CD14-positive monocyte (primary cell): ENCODE data around the gene FIGN. TPM values are rescaled to one million over a fixed set of nuclear protein-coding genes. Genes with fewer than 3 reads are reported as not detected.

Experiments used
- DNase-seq, 3 donors: peaks; one replicate each; pipeline ENCODE4 v3.0.0-alpha.2; 2011 to 2022
- H2AFZ ChIP-seq: 2 replicates; pipeline ENCODE4 v1.6.0; 2012; ENCODE audit warnings: mild to moderate bottlenecking, low read depth, low read length, inconsistent platforms; ENCODE audit not compliant: insufficient read depth, poor library complexity, severe bottlenecking
- H3K27ac ChIP-seq, 2 donors: 1 replicate in 1 of 2; 2 replicates in 1 of 2; pipeline ENCODE4 v1.5.1; 2012 to 2013; ENCODE audit warnings: low read length in 2 of 2, control low read depth in 1 of 2, inconsistent platforms in 1 of 2, low read depth in 1 of 2, mild to moderate bottlenecking in 1 of 2
- H3K27me3 ChIP-seq, 2 donors: one replicate each; pipeline versions ENCODE4 v1.6.0 to v1.6.1; 2011 to 2013; ENCODE audit warnings: low read length in 2 of 2; ENCODE audit not compliant: control insufficient read depth in 2 of 2, insufficient read depth in 2 of 2
- H3K36me3 ChIP-seq, 2 donors: replicated peaks in 1 of 2; 1 replicate in 1 of 2; 2 replicates in 1 of 2; pipeline versions ENCODE4 v1.5.1 to v1.6.1; 2012 to 2013; ENCODE audit warnings: low read length in 2 of 2, control low read depth in 1 of 2, inconsistent platforms in 1 of 2, mild to moderate bottlenecking in 1 of 2; ENCODE audit not compliant: insufficient read depth in 2 of 2, control insufficient read depth in 1 of 2
- H3K4me1 ChIP-seq, 2 donors: 1 replicate in 1 of 2; 2 replicates in 1 of 2; pipeline versions ENCODE4 v1.5.1 to v1.6.1; 2012 to 2013; ENCODE audit warnings: low read length in 2 of 2, control low read depth in 1 of 2, inconsistent platforms in 1 of 2, mild to moderate bottlenecking in 1 of 2, moderate library complexity in 1 of 2; ENCODE audit not compliant: insufficient read depth in 2 of 2, control insufficient read depth in 1 of 2
- H3K4me2 ChIP-seq: replicated peaks from 2 replicates; pipeline ENCODE3; 2012; ENCODE audit warnings: low read length, moderate library complexity, mild to moderate bottlenecking; ENCODE audit not compliant: poor library complexity, severe bottlenecking; ENCODE audit errors: extremely low read depth
- H3K4me3 ChIP-seq, 3 experiments: fragments of 200-600 bp in 1 of 3; sonication (generic) in 1 of 3; replicated peaks in 1 of 3; 1 replicate in 2 of 3; 2 replicates in 1 of 3; pipeline ENCODE4 v1.5.1; 2011 to 2013; ENCODE audit warnings: low read length in 3 of 3, mild to moderate bottlenecking in 3 of 3, control low read depth in 2 of 3, low read depth in 2 of 3, inconsistent platforms in 1 of 3, moderate library complexity in 1 of 3
- H3K79me2 ChIP-seq: 2 replicates; pipeline ENCODE4 v1.6.0; 2012; ENCODE audit warnings: mild to moderate bottlenecking, control low read depth, inconsistent platforms, low read length, moderate library complexity; ENCODE audit not compliant: insufficient read depth
- H3K9ac ChIP-seq: 2 replicates; pipeline ENCODE4 v1.6.0; 2017; ENCODE audit warnings: low read length, mild to moderate bottlenecking; ENCODE audit not compliant: insufficient read depth, poor library complexity, severe bottlenecking
- H3K9me3 ChIP-seq, 2 donors: replicated peaks in 1 of 2; 1 replicate in 1 of 2; 2 replicates in 1 of 2; pipeline versions ENCODE4 v1.5.1 to v1.6.1; 2012 to 2013; ENCODE audit warnings: low read length in 2 of 2, control low read depth in 1 of 2; ENCODE audit not compliant: control insufficient read depth in 1 of 2, insufficient read depth in 1 of 2
- H4K20me1 ChIP-seq: 2 replicates; pipeline ENCODE4 v1.6.0; 2012; ENCODE audit warnings: mild to moderate bottlenecking, low read length, control low read depth, moderate library complexity; ENCODE audit not compliant: insufficient read depth
- H3K27ac Mint-ChIP-seq, 7 donors: one replicate each; pipeline ENCODE4 v1.8.0; 2020; ENCODE audit warnings: mild to moderate bottlenecking in 7 of 7, mixed read lengths in 7 of 7, moderate library complexity in 6 of 7, inconsistent platforms in 2 of 7
- H3K27me3 Mint-ChIP-seq, 3 donors: one replicate each; pipeline ENCODE4 v1.8.0; 2021 to 2022; ENCODE audit warnings: low read depth in 3 of 3, mild to moderate bottlenecking in 3 of 3, mixed read lengths in 3 of 3, moderate library complexity in 3 of 3, inconsistent platforms in 1 of 3
- H3K36me3 Mint-ChIP-seq, 2 donors: one replicate each; pipeline ENCODE4 v1.8.0; 2020; ENCODE audit warnings: mixed read lengths in 2 of 2, inconsistent platforms in 1 of 2, mild to moderate bottlenecking in 1 of 2
- H3K4me1 Mint-ChIP-seq: one replicate; pipeline ENCODE4 v1.8.0; 2020; ENCODE audit warnings: mild to moderate bottlenecking, mixed read lengths
- H3K4me3 Mint-ChIP-seq, 2 donors: one replicate each; pipeline ENCODE4 v1.8.0; 2020; ENCODE audit warnings: mild to moderate bottlenecking in 2 of 2, mixed read lengths in 2 of 2, moderate library complexity in 1 of 2
- H3K9me3 Mint-ChIP-seq, 7 donors: one replicate each; pipeline ENCODE4 v1.8.0; 2020 to 2022; ENCODE audit warnings: mixed read lengths in 7 of 7, mild to moderate bottlenecking in 6 of 7, moderate library complexity in 6 of 7, inconsistent platforms in 2 of 7
- WGBS: methylation state at CpG from one replicate; pipeline ENCODE4 v1.1.5; 2013; ENCODE audit warnings: missing lambda C conversion rate; ENCODE audit not compliant: insufficient coverage; 5-methylcytosine and 5-hydroxymethylcytosine counted together
- intact Hi-C, 2 donors: fragments of 100-400 bp; cut with micrococcal nuclease; formaldehyde crosslinking; loops; one replicate each; pipeline versions ENCODE4 v1.15.0 to v1.15.1; 2023
- polyA plus RNA-seq, 3 donors: library from polyadenylated mRNA; depleted of rRNA in 1 of 3; unstranded in 2 of 3; stranded (reverse) in 1 of 3; fragments of 300-500 nt in 2 of 3; fragments of >200 nt in 1 of 3; fragmentation: Illumina TruSeq in 2 of 3; gene quantifications; 1 replicate in 2 of 3; 2 replicates in 1 of 3; pipeline ENCODE4 v1.2.3, GENCODE V29; 2012 to 2021
- TF ChIP-seq, protein P1 (sequence below): fragments of 200-600 bp; IDR thresholded peaks from one replicate; pipeline ENCODE4 v1.8.0; 2022; ENCODE audit warnings: antibody characterized with exemption, mild to moderate bottlenecking

FIGN gene
- polyA plus RNA-seq, 3 donors: not detected

GRCh38 chr2:163771596-163771995 is 35.8 kb upstream of the FIGN start:
- Histone ChIP-seq H3K36me3 (no peaks in the 10 kb centered on the region), H3K79me2 (no peaks in the 10 kb centered on the region), H3K27ac (no peak overlapping the region), H2AFZ (no peak overlapping the region), H4K20me1 (no peaks in the 10 kb centered on the region), H3K4me1 (no peaks in the 10 kb centered on the region), H3K9ac (no peak overlapping the region), H3K4me2 (no peak overlapping the region), H3K9me3 (no peaks in the 10 kb centered on the region), H3K27me3 (no peaks in the 10 kb centered on the region), H3K4me3 (no peak overlapping the region)
- intact Hi-C loops: no loop called here
- 67% methylated on average over 1 of the region's 4 CpGs for WGBS
- no peak for DNase-seq
- Mint-ChIP-seq H3K27me3 (no peaks in the 10 kb centered on the region), H3K4me3 (no peak overlapping the region), H3K36me3 (no peaks in the 10 kb centered on the region), H3K9me3 (peaks cover 0 to 4% (median 2%) of the 10 kb centered on the region in 7 donors), H3K4me1 (no peaks in the 10 kb centered on the region), H3K27ac (no peak overlapping the region)
- TF ChIP-seq, protein P1, sequence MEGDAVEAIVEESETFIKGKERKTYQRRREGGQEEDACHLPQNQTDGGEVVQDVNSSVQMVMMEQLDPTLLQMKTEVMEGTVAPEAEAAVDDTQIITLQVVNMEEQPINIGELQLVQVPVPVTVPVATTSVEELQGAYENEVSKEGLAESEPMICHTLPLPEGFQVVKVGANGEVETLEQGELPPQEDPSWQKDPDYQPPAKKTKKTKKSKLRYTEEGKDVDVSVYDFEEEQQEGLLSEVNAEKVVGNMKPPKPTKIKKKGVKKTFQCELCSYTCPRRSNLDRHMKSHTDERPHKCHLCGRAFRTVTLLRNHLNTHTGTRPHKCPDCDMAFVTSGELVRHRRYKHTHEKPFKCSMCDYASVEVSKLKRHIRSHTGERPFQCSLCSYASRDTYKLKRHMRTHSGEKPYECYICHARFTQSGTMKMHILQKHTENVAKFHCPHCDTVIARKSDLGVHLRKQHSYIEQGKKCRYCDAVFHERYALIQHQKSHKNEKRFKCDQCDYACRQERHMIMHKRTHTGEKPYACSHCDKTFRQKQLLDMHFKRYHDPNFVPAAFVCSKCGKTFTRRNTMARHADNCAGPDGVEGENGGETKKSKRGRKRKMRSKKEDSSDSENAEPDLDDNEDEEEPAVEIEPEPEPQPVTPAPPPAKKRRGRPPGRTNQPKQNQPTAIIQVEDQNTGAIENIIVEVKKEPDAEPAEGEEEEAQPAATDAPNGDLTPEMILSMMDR: no peak

- no peaks in the 10 kb centered on the region for H3K27me3 Mint-ChIP-seq
- Histone ChIP-seq H3K4me3 (no peak overlapping the region), H3K36me3 (no peaks in the 10 kb centered on the region), H4K20me1 (no peaks in the 10 kb centered on the region), H3K4me1 (no peaks in the 10 kb centered on the region), H3K9me3 (no peaks in the 10 kb centered on the region), H3K4me2 (no peak overlapping the region), H3K9ac (no peak overlapping the region), H2AFZ (no peak overlapping the region), H3K27me3 (no peaks in the 10 kb centered on the region), H3K79me2 (no peaks in the 10 kb centered on the region), H3K27ac (no peak overlapping the region)
- H3K36me3 Mint-ChIP-seq: no peaks in the 10 kb centered on the region
- intact Hi-C loops: no loop called here
- TF ChIP-seq, protein P1: no peak
- no peak for DNase-seq
- no peak overlapping the region for H3K27ac Mint-ChIP-seq
- H3K4me1 Mint-ChIP-seq: no peaks in the 10 kb centered on the region
- no peak overlapping the region for H3K4me3 Mint-ChIP-seq
- WGBS: no CpG with 5 or more reads among the region's 7 CpGs
- peaks cover 0 to 2% (median 0%) of the 10 kb centered on the region in 7 donors for H3K9me3 Mint-ChIP-seq
Observed at GRCh38 chr2:163768881-163769695, 33.3 kb upstream of the FIGN start.
